Mesodermal cell (in vitro differentiated cells): ENCODE measurements around the gene TSSC4.

Experiments used
- H3K27ac ChIP-seq: 2 replicates; pipeline ENCODE4 v1.7.0; 2013; ENCODE audit warnings: mild to moderate bottlenecking, low read depth, low read length, moderate library complexity; ENCODE audit not compliant: severe bottlenecking
- H3K36me3 ChIP-seq: 2 replicates; pipeline ENCODE4 v1.7.1; 2013; ENCODE audit warnings: mild to moderate bottlenecking, low read length, moderate library complexity; ENCODE audit not compliant: control insufficient read depth, insufficient read depth
- H3K4me1 ChIP-seq: one replicate; pipeline ENCODE4 v1.7.1; 2013; ENCODE audit warnings: mild to moderate bottlenecking, low read length; ENCODE audit not compliant: insufficient read depth, control insufficient read depth, poor library complexity, severe bottlenecking
- H3K4me3 ChIP-seq: 2 replicates; pipeline ENCODE4 v1.7.0; 2013; ENCODE audit warnings: low read length, control low read depth, mild to moderate bottlenecking; ENCODE audit not compliant: insufficient read depth, poor library complexity, severe bottlenecking; ENCODE audit errors: extremely low read depth
- H3K9me3 ChIP-seq: 2 replicates; pipeline ENCODE4 v1.7.1; 2013; ENCODE audit warnings: mild to moderate bottlenecking, low read length, moderate library complexity; ENCODE audit not compliant: control insufficient read depth
- WGBS, 2 experiments: methylation state at CpG; one replicate each; pipeline ENCODE4 v1.1.5; 2013; ENCODE audit warnings: missing lambda C conversion rate in 2 of 2; ENCODE audit not compliant: insufficient coverage in 2 of 2; 5-methylcytosine and 5-hydroxymethylcytosine counted together

The TSSC4 gene

GRCh38 chr11:2432171-2432621 is 31.6 kb downstream of the TSSC4 start:
- WGBS, 2 experiments = 79 to 84% methylated on average over 13 to 14 of the region's 15 CpGs
- H3K4me1 ChIP-seq = no peaks in the 10 kb centered on the region
- no peaks in the 10 kb centered on the region for H3K36me3 ChIP-seq
- no peaks in the 10 kb centered on the region for H3K9me3 ChIP-seq
- no peak overlapping the region for H3K4me3 ChIP-seq
- H3K27ac ChIP-seq = no peak overlapping the region

- no peak overlapping the region for H3K4me3 ChIP-seq
- no peaks in the 10 kb centered on the region for H3K36me3 ChIP-seq
- H3K27ac ChIP-seq = no peak overlapping the region
- H3K9me3 ChIP-seq = no peaks in the 10 kb centered on the region
- H3K4me1 ChIP-seq = no peaks in the 10 kb centered on the region
- WGBS, 2 experiments = 90 to 94% methylated on average over 11 to 12 of the region's 13 CpGs
These were observed 32.1 kb downstream of the TSSC4 start for GRCh38 chr11:2432628-2433071.

- no peak overlapping the region for H3K4me3 ChIP-seq
- H3K9me3 ChIP-seq = no peaks in the 10 kb centered on the region
- no peaks in the 10 kb centered on the region for H3K36me3 ChIP-seq
- H3K4me1 ChIP-seq = no peaks in the 10 kb centered on the region
- WGBS, 2 experiments = 88 to 93% methylated on average over 17 to 22 of the region's 22 CpGs
- no peak overlapping the region for H3K27ac ChIP-seq
These were observed 32.8 kb downstream of the TSSC4 start for GRCh38 chr11:2433106-2433925.

- H3K4me3 ChIP-seq = no peak overlapping the region
- 70 to 90% methylated on average over 3 to 7 of the region's 8 CpGs for WGBS, 2 experiments
- H3K9me3 ChIP-seq = no peaks in the 10 kb centered on the region
- H3K36me3 ChIP-seq = no peaks in the 10 kb centered on the region
- H3K4me1 ChIP-seq = no peaks in the 10 kb centered on the region
- no peak overlapping the region for H3K27ac ChIP-seq
These were observed 33.5 kb downstream of the TSSC4 start for GRCh38 chr11:2434008-2434407.

- H3K4me3 ChIP-seq = no peak overlapping the region
- 86 to 96% methylated on average over 9 of the region's 11 CpGs for WGBS, 2 experiments
- H3K9me3 ChIP-seq = no peaks in the 10 kb centered on the region
- H3K36me3 ChIP-seq = no peaks in the 10 kb centered on the region
- H3K27ac ChIP-seq = no peak overlapping the region
- no peaks in the 10 kb centered on the region for H3K4me1 ChIP-seq
These were observed 34.1 kb downstream of the TSSC4 start for GRCh38 chr11:2434506-2435255.

- Histone ChIP-seq H3K36me3 (no peaks in the 10 kb centered on the region), H3K27ac (no peak overlapping the region), H3K9me3 (no peaks in the 10 kb centered on the region), H3K4me3 (no peak overlapping the region), H3K4me1 (no peaks in the 10 kb centered on the region)
- WGBS, 2 experiments = 87 to 91% methylated on average over 12 of the region's 12 CpGs
These were observed 34.9 kb downstream of the TSSC4 start for GRCh38 chr11:2435288-2436012.

- WGBS, 2 experiments = 91 to 92% methylated on average over 4 to 6 of the region's 10 CpGs
- Histone ChIP-seq H3K4me1 (no peaks in the 10 kb centered on the region), H3K36me3 (no peaks in the 10 kb centered on the region), H3K27ac (no peak overlapping the region), H3K9me3 (no peaks in the 10 kb centered on the region), H3K4me3 (no peak overlapping the region)
These were observed 35.5 kb downstream of the TSSC4 start for GRCh38 chr11:2436013-2436520.

GRCh38 chr11:2436521-2437031 is 36.0 kb downstream of the TSSC4 start:
- WGBS, 2 experiments = 85 to 87% methylated on average over 8 of the region's 13 CpGs

GRCh38 chr11:2437516-2437915 is 37.0 kb downstream of the TSSC4 start:
- H3K4me1 ChIP-seq = no peaks in the 10 kb centered on the region

More at GRCh38 chr11:2436521-2437031, 36.0 kb downstream of the TSSC4 start:
- H3K27ac ChIP-seq = no peak overlapping the region
- H3K4me3 ChIP-seq = no peak overlapping the region
- no peaks in the 10 kb centered on the region for H3K36me3 ChIP-seq
- no peaks in the 10 kb centered on the region for H3K4me1 ChIP-seq
- H3K9me3 ChIP-seq = no peaks in the 10 kb centered on the region

GRCh38 chr11:2439820-2440219 is 39.3 kb downstream of the TSSC4 start:
- Histone ChIP-seq H3K4me3 (no peak overlapping the region), H3K9me3 (no peaks in the 10 kb centered on the region), H3K4me1 (no peaks in the 10 kb centered on the region), H3K36me3 (no peaks in the 10 kb centered on the region), H3K27ac (no peak overlapping the region)
- WGBS, 2 experiments = 83% methylated on average over 1 of the region's 3 CpGs; no CpG with 5 or more reads in 1 of the 2 experiments

More at GRCh38 chr11:2437516-2437915, 37.0 kb downstream of the TSSC4 start:
- Histone ChIP-seq H3K27ac (no peak overlapping the region), H3K36me3 (no peaks in the 10 kb centered on the region), H3K4me3 (no peak overlapping the region), H3K9me3 (no peaks in the 10 kb centered on the region)
- 64 to 100% methylated on average over 1 of the region's 4 CpGs for WGBS, 2 experiments
